B cell (primary cell): ENCODE results near the gene FAF1. TPM values are rescaled to one million over a fixed set of nuclear protein-coding genes. Genes with fewer than 3 reads are reported as not detected.

Experiments used
- ATAC-seq: fragments of 200-7000 bp; cut with Tn5 transposase; one replicate; pipeline ENCODE4 v1.10.0; 2021; ENCODE audit warnings: low read depth, mild to moderate bottlenecking, moderate number of reproducible peaks, moderate library complexity
- CTCF ChIA-PET: fragments of 350-600 bp; sonication (Branson Sonifier 250); formaldehyde crosslinking; loops from one replicate; lab custom pipeline; 2021; ENCODE audit warnings: antibody characterized with exemption, inconsistent platforms; lab: Charles Lee
- POLR2A ChIA-PET: fragments of 350-600 bp; sonication (Branson Sonifier 250); formaldehyde crosslinking; loops from one replicate; lab custom pipeline; 2021; ENCODE audit warnings: antibody characterized with exemption; lab: Charles Lee
- DNase-seq: peaks from one replicate; pipeline ENCODE4 v3.0.0; 2013
- H2AFZ ChIP-seq: 2 replicates; pipeline ENCODE4 v1.6.1; 2012; ENCODE audit warnings: mild to moderate bottlenecking, low read depth, low read length; ENCODE audit not compliant: insufficient read depth, poor library complexity, severe bottlenecking
- H3K27ac ChIP-seq, 2 donors: 1 replicate in 1 of 2; 2 replicates in 1 of 2; pipeline ENCODE4 v1.5.1; 2012 to 2013; ENCODE audit warnings: low read length in 2 of 2, mild to moderate bottlenecking in 2 of 2, moderate library complexity in 1 of 2
- H3K27me3 ChIP-seq, 4 experiments: fragments of 200-600 bp in 1 of 4; sonication (generic) in 1 of 4; replicated peaks in 1 of 4; 1 replicate in 2 of 4; 2 replicates in 2 of 4; pipeline versions ENCODE4 v1.6.1 to v1.7.0; 2013 to 2016; ENCODE audit warnings: low read length in 3 of 4, mild to moderate bottlenecking in 2 of 4, mixed read lengths in 1 of 4, moderate library complexity in 1 of 4; ENCODE audit not compliant: insufficient read depth in 4 of 4, control insufficient read depth in 3 of 4; ENCODE audit errors: control extremely low read depth in 1 of 4
- H3K36me3 ChIP-seq, 2 experiments: replicated peaks in 1 of 2; 1 replicate in 1 of 2; 2 replicates in 1 of 2; pipeline versions ENCODE4 v1.6.1 to v1.7.1; 2013; ENCODE audit warnings: low read length in 1 of 2; ENCODE audit not compliant: insufficient read depth in 2 of 2, control insufficient read depth in 1 of 2; ENCODE audit errors: control extremely low read depth in 1 of 2, extremely low read depth in 1 of 2
- H3K4me1 ChIP-seq, 2 donors: fragments of 200-600 bp in 1 of 2; sonication (generic) in 1 of 2; 1 replicate in 1 of 2; 2 replicates in 1 of 2; pipeline versions ENCODE4 v1.5.1 to v1.6.1; 2013 to 2017; ENCODE audit warnings: low read length in 2 of 2; ENCODE audit not compliant: control insufficient read depth in 2 of 2, insufficient read depth in 2 of 2
- H3K4me2 ChIP-seq: replicated peaks from 2 replicates; pipeline ENCODE3; 2012; ENCODE audit warnings: mild to moderate bottlenecking, low read depth, low read length; ENCODE audit not compliant: poor library complexity, severe bottlenecking
- H3K4me3 ChIP-seq, 5 experiments: fragments of 200-600 bp in 1 of 5; sonication (generic) in 1 of 5; 1 replicate in 3 of 5; 2 replicates in 2 of 5; pipeline versions ENCODE4 v1.5.1 to v1.7.0; 2011 to 2016; ENCODE audit warnings: low read length in 4 of 5, mild to moderate bottlenecking in 4 of 5, low read depth in 2 of 5, control low read depth in 1 of 5, moderate library complexity in 1 of 5; ENCODE audit not compliant: insufficient read depth in 1 of 5; ENCODE audit errors: control extremely low read depth in 1 of 5, extremely low read depth in 1 of 5
- H3K79me2 ChIP-seq: fragments of 200-600 bp; sonication (generic); one replicate; pipeline ENCODE4 v1.6.0; 2016; ENCODE audit warnings: low read length; ENCODE audit not compliant: control insufficient read depth, insufficient read depth
- H3K9ac ChIP-seq: fragments of 200-600 bp; sonication (generic); 2 replicates; pipeline ENCODE4 v1.6.1; 2017; ENCODE audit warnings: mild to moderate bottlenecking, low read length, moderate library complexity
- H3K9me3 ChIP-seq, 3 donors: one replicate each; pipeline versions ENCODE4 v1.6.1 to v1.7.1; 2013; ENCODE audit warnings: low read length in 2 of 3; ENCODE audit not compliant: control insufficient read depth in 2 of 3, insufficient read depth in 1 of 3; ENCODE audit errors: control extremely low read depth in 1 of 3
- H4K20me1 ChIP-seq: 2 replicates; pipeline ENCODE4 v1.6.0; 2012; ENCODE audit warnings: mild to moderate bottlenecking, low read length; ENCODE audit not compliant: insufficient read depth, control insufficient read depth, poor library complexity, severe bottlenecking
- H3K27ac Mint-ChIP-seq: one replicate; pipeline ENCODE4 v1.8.0; 2021; ENCODE audit warnings: mixed read lengths
- H3K27me3 Mint-ChIP-seq: one replicate; pipeline ENCODE4 v1.8.0; 2021; ENCODE audit warnings: mixed read lengths
- H3K4me1 Mint-ChIP-seq: one replicate; pipeline ENCODE4 v1.8.0; 2021; ENCODE audit warnings: mixed read lengths
- H3K4me3 Mint-ChIP-seq: one replicate; pipeline ENCODE4 v1.8.0; 2021; ENCODE audit warnings: mixed read lengths
- H3K9me3 Mint-ChIP-seq: one replicate; pipeline ENCODE4 v1.8.0; 2022; ENCODE audit warnings: mixed read lengths; ENCODE audit not compliant: insufficient read depth
- EZH2 ChIP-seq: IDR thresholded peaks from 2 replicates; pipeline ENCODE4 v1.6.1; 2012; ENCODE audit warnings: borderline replicate concordance, low read depth, mild to moderate bottlenecking, moderate library complexity, low read length; ENCODE audit not compliant: insufficient read depth, poor library complexity, severe bottlenecking
- WGBS: methylation state at CpG from one replicate; pipeline ENCODE4 v1.1.5; 2013; ENCODE audit warnings: missing lambda C conversion rate; ENCODE audit not compliant: insufficient coverage; 5-methylcytosine and 5-hydroxymethylcytosine counted together
- intact Hi-C: fragments of 100-400 bp; cut with micrococcal nuclease; formaldehyde crosslinking; loops from one replicate; pipeline ENCODE4 v1.10.0; 2022
- polyA plus RNA-seq: library from polyadenylated mRNA; depleted of rRNA; stranded (reverse); fragments of >200 nt; gene quantifications from 2 replicates; pipeline ENCODE4 v1.2.3, GENCODE V29; 2012
- total RNA-seq, 2 donors: library from RNA; stranded (reverse); fragments of 120-200 nt in 1 of 2; gene quantifications; 1 replicate in 1 of 2; 2 replicates in 1 of 2; pipeline versions ENCODE4 v1.2.3 to v1.2.4, GENCODE V29; 2013 to 2022
- TF ChIP-seq, protein P1 (sequence below): fragments of 200-600 bp; IDR thresholded peaks from one replicate; pipeline ENCODE4 v1.8.0; 2022; ENCODE audit warnings: antibody characterized with exemption, mild to moderate bottlenecking

FAF1 gene
- total and polyA plus RNA-seq, 2 donors (not counting 1 experiment from before 2014, with no cell fraction given): 10.1 to 58.4 TPM

DNA sequence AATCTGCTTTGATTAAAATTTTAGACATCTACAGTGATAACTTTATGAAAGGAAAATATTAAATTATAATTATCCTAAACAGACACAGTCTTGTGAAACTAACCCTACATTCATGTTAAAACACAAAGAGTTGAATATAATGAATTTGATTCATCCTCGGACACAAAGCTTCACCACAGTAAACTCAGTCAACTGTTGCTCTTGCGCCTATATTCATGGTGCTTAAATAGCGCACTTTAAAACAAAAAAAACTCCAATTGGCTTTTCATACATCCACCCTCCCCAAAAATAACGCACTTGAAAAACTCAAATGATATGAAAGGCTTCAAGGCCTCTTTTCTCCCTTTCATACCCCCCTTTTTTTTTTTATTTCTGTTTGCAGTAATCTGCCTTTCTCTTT lies 260.3 kb downstream of the FAF1 start:
- Mint-ChIP-seq H3K27ac (no peak overlapping the region), H3K9me3 (no peaks in the 10 kb centered on the region), H3K27me3 (no peaks in the 10 kb centered on the region), H3K4me1 (peaks cover 2% of the 10 kb centered on the region), H3K4me3 (no peak overlapping the region)
- ChIA-PET POLR2A (no interaction called here), CTCF (no interaction called here)
- H3K79me2 ChIP-seq: no peaks in the 10 kb centered on the region
- H3K9me3 ChIP-seq: no peaks in the 10 kb centered on the region
- TF ChIP-seq, protein P1, sequence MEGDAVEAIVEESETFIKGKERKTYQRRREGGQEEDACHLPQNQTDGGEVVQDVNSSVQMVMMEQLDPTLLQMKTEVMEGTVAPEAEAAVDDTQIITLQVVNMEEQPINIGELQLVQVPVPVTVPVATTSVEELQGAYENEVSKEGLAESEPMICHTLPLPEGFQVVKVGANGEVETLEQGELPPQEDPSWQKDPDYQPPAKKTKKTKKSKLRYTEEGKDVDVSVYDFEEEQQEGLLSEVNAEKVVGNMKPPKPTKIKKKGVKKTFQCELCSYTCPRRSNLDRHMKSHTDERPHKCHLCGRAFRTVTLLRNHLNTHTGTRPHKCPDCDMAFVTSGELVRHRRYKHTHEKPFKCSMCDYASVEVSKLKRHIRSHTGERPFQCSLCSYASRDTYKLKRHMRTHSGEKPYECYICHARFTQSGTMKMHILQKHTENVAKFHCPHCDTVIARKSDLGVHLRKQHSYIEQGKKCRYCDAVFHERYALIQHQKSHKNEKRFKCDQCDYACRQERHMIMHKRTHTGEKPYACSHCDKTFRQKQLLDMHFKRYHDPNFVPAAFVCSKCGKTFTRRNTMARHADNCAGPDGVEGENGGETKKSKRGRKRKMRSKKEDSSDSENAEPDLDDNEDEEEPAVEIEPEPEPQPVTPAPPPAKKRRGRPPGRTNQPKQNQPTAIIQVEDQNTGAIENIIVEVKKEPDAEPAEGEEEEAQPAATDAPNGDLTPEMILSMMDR: no peak
- TF ChIP-seq EZH2: no peak
- no peak overlapping the region for H3K4me3 ChIP-seq
- no peak overlapping the region for H3K4me2 ChIP-seq
- H4K20me1 ChIP-seq: no peaks in the 10 kb centered on the region
- no peak overlapping the region for H2AFZ ChIP-seq
- WGBS: 94% methylated on average over 4 of the region's 4 CpGs
- intact Hi-C loops: no loop called here
- DNase-seq: no peak
- no peaks in the 10 kb centered on the region for H3K27me3 ChIP-seq
- no peak overlapping the region for H3K9ac ChIP-seq
- no peak overlapping the region for H3K27ac ChIP-seq
- no peaks in the 10 kb centered on the region for H3K4me1 ChIP-seq
- ATAC-seq: no peak
- no peaks in the 10 kb centered on the region for H3K36me3 ChIP-seq

DNA sequence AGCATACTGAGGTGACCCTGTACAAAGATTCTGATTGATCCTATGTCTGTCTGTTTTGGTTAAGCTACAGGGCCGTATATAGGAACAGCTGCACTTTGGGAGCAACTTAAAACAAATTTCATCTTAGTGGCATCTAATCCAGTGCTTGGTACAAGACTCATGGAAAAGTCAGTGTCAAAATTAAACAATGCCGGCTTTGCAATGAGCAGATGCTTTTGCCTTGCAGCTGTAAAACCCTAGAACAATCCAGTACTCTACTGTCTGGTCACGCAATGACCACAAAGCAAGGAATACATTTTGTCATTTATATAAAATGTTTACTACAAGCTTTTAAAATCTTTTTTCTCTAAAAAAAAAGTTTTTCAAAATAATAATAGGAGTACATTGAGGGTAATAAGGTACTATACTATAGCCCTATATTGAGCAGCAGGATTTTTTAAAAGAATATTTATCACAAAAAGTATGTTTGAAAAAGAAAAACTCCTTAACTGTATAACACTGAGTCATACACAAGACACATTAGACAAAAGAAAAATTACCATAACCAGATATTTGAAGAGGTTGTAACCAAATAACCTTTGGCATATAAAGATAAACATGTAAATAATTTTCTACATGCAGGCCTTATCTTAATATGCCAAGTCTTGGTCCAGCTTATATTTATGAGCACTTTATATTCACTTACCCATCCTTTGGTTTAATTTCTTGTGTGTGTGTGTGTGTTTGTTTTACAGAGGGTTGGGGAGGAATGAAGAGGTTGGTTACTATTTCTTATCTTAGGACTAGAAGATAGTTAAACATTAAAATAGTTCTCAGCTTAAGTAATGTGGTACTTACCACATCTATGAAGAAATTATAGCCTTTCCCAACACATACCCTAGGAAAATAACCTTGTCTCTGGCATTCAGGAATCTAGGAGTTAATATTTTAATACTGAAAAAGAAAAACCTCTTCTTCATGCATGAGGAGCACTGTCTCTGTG lies 262.3 kb downstream of the FAF1 start:
- Histone ChIP-seq H3K27ac (no peak overlapping the region), H3K4me3 (no peak overlapping the region), H3K79me2 (no peaks in the 10 kb centered on the region), H2AFZ (no peak overlapping the region), H3K4me1 (no peaks in the 10 kb centered on the region), H4K20me1 (no peaks in the 10 kb centered on the region), H3K9ac (no peak overlapping the region), H3K36me3 (no peaks in the 10 kb centered on the region), H3K27me3 (no peaks in the 10 kb centered on the region), H3K4me2 (no peak overlapping the region), H3K9me3 (no peaks in the 10 kb centered on the region)
- 100% methylated on average over 1 of the region's 3 CpGs for WGBS
- Mint-ChIP-seq H3K4me1 (no peaks in the 10 kb centered on the region), H3K27me3 (no peaks in the 10 kb centered on the region), H3K27ac (no peak overlapping the region), H3K4me3 (no peak overlapping the region), H3K9me3 (no peaks in the 10 kb centered on the region)
- DNase-seq (no peak), ATAC-seq (no peak)
- CTCF ChIA-PET: no interaction called here
- POLR2A ChIA-PET: no interaction called here
- intact Hi-C loops: no loop called here
- TF ChIP-seq, protein P1: no peak
- TF ChIP-seq EZH2: no peak
